Left lung (tissue), 10 donors: ENCODE measurements around the gene CORO1C. TPM values are rescaled to one million over a fixed set of nuclear protein-coding genes. Genes with fewer than 3 reads are reported as not detected.
"Not testable (repeated sequence)": the region's sequence is repeated elsewhere in the genome, so short reads cannot be mapped to it uniquely, and the experiment has no call there.

Experiments used
- ATAC-seq: fragments of 200-7000 bp; cut with Tn5 transposase; one replicate; pipeline ENCODE4 v1.9.1; 2020; ENCODE audit warnings: moderate library complexity
- DNase-seq, 4 donors: peaks; one replicate each; pipeline ENCODE4 v3.0.0-alpha.2; 2013 to 2020
- H3K27ac ChIP-seq, 2 donors: fragments of 200-600 bp; sonication (generic) in 1 of 2; one replicate each; pipeline versions ENCODE4 v1.5.0 to v1.8.0; 2020 to 2021
- H3K27me3 ChIP-seq, 2 donors: fragments of 200-600 bp; sonication (generic) in 1 of 2; one replicate each; pipeline versions ENCODE4 v1.5.0 to v1.8.0; 2020 to 2021
- H3K36me3 ChIP-seq, 2 donors: fragments of 200-600 bp; sonication (generic) in 1 of 2; one replicate each; pipeline versions ENCODE4 v1.5.0 to v1.8.0; 2020 to 2021
- H3K4me1 ChIP-seq, 2 donors: fragments of 200-600 bp; one replicate each; pipeline ENCODE4 v1.8.0; 2021
- H3K4me3 ChIP-seq, 2 donors: fragments of 200-600 bp; sonication (generic) in 1 of 2; one replicate each; pipeline versions ENCODE4 v1.5.0 to v1.8.0; 2020 to 2021; ENCODE audit warnings: mild to moderate bottlenecking in 1 of 2
- H3K9me3 ChIP-seq, 2 donors: fragments of 200-600 bp; sonication (generic) in 1 of 2; one replicate each; pipeline versions ENCODE4 v1.5.0 to v1.8.0; 2020 to 2021
- CTCF ChIP-seq, 2 donors: fragments of 200-600 bp; sonication (generic) in 1 of 2; IDR thresholded peaks; one replicate each; pipeline versions ENCODE4 v1.5.0 to v1.8.0; 2021; ENCODE audit warnings: antibody characterized with exemption in 2 of 2
- intact Hi-C, 2 donors: fragments of 100-400 bp; cut with DNase I; formaldehyde crosslinking; loops; one replicate each; pipeline versions ENCODE4 v1.11.2 to v1.14.2; 2022
- polyA plus RNA-seq, 6 donors: library from polyadenylated mRNA; unstranded; fragments of 120-200 nt; gene quantifications; one replicate each; pipeline ENCODE4 v1.2.1, GENCODE V29; 2013; ENCODE audit not compliant: insufficient read length in 6 of 6
- total RNA-seq, 2 donors: library from RNA; stranded (reverse); fragmentation: NEBNext Ultra II Directional; extraction: Animal tissue kit (Norgen Biotek cat#: 25700); gene quantifications; one replicate each; pipeline ENCODE4 v1.2.1, GENCODE V29; 2021
- donor health status: DM: no; HTN: yes; CAD: no.
- donor health status: DM: no; HTN: no; CAD: no.

Gene CORO1C
- total and polyA plus RNA-seq, 8 donors = 77.7 to 282 (median 85.9) TPM

- Histone ChIP-seq H3K9me3 (no peaks in the 10 kb centered on the region), H3K27ac (peak overlapping the region; percentile 79 to 86), H3K4me1 (peaks cover 28 to 66% of the 10 kb centered on the region in 2 donors)
Observed at GRCh38 chr12:108664338-108665258, 66.7 kb downstream of the CORO1C start.

GRCh38 chr12:108663324-108664015 is 67.8 kb downstream of the CORO1C start:
- peaks cover 28 to 55% of the 10 kb centered on the region in 2 donors for H3K4me1 ChIP-seq
- intact Hi-C loops = no loop called here
- peak overlapping the region; percentile 79 to 86 for H3K27ac ChIP-seq

More at GRCh38 chr12:108664338-108665258, 66.7 kb downstream of the CORO1C start:
- peak overlapping the region in 1 of 2 donors; percentile 6 for H3K4me3 ChIP-seq
- H3K36me3 ChIP-seq = peaks cover 0 to 17% of the 10 kb centered on the region in 2 donors
- ATAC-seq (peak; percentile 98), DNase-seq (peak in 3 of 4 donors; percentile 86 to 93 (median 87))
- peak; percentile 88 to 93 for TF ChIP-seq CTCF (IDR thresholded peaks at IDR 0.05)
- no peaks in the 10 kb centered on the region for H3K27me3 ChIP-seq
- intact Hi-C loops = loop anchor here in 1 of 2 donors (5.0 kb wide), 1 partner anchor 138 kb away; no protein-coding TSS in a partner anchor

GRCh38 chr12:108658115-108658514 is 73.2 kb downstream of the CORO1C start:
- ATAC-seq, H3K4me3 ChIP-seq, intact Hi-C loops, DNase-seq, H3K27ac ChIP-seq, H3K27me3 ChIP-seq, H3K4me1 ChIP-seq, H3K9me3 ChIP-seq: not testable (repeated sequence)
- H3K36me3 ChIP-seq = peaks cover 0 to 74% of the 10 kb centered on the region in 2 donors

More at GRCh38 chr12:108663324-108664015, 67.8 kb downstream of the CORO1C start:
- ATAC-seq (no peak), DNase-seq (no peak)
- no peaks in the 10 kb centered on the region for H3K9me3 ChIP-seq
- H3K4me3 ChIP-seq = no peak overlapping the region
- no peaks in the 10 kb centered on the region for H3K27me3 ChIP-seq
- H3K36me3 ChIP-seq = peaks cover 0 to 25% of the 10 kb centered on the region in 2 donors
- no peak for TF ChIP-seq CTCF (IDR thresholded peaks at IDR 0.05)

- H3K36me3 ChIP-seq = peaks cover 0 to 83% of the 10 kb centered on the region in 2 donors
- intact Hi-C loops = no loop called here
- no peak overlapping the region for H3K27ac ChIP-seq
- no peaks in the 10 kb centered on the region for H3K9me3 ChIP-seq
- ATAC-seq = peak; percentile 23
- H3K4me1 ChIP-seq = peaks cover 0 to 10% of the 10 kb centered on the region in 2 donors
- no peaks in the 10 kb centered on the region for H3K27me3 ChIP-seq
- DNase-seq = no peak
- H3K4me3 ChIP-seq = no peak overlapping the region
- TF ChIP-seq CTCF (IDR thresholded peaks at IDR 0.05) = no peak
Observed at GRCh38 chr12:108657130-108657745, 74.1 kb downstream of the CORO1C start.

- H3K27ac ChIP-seq, intact Hi-C loops, ATAC-seq, H3K27me3 ChIP-seq, H3K4me1 ChIP-seq, DNase-seq, H3K4me3 ChIP-seq, H3K9me3 ChIP-seq: not testable (repeated sequence)
- peaks cover 0 to 86% of the 10 kb centered on the region in 2 donors for H3K36me3 ChIP-seq
Observed at GRCh38 chr12:108656247-108656646, 75.1 kb downstream of the CORO1C start.

GRCh38 chr12:108655812-108656175 is 75.5 kb downstream of the CORO1C start:
- H3K9me3 ChIP-seq, DNase-seq, H3K4me3 ChIP-seq, ATAC-seq, H3K4me1 ChIP-seq, intact Hi-C loops, H3K27ac ChIP-seq, H3K27me3 ChIP-seq: not testable (repeated sequence)
- peaks cover 0 to 86% of the 10 kb centered on the region in 2 donors for H3K36me3 ChIP-seq

- Histone ChIP-seq H3K4me1 (peaks cover 0 to 16% of the 10 kb centered on the region in 2 donors), H3K36me3 (peaks cover 0 to 93% of the 10 kb centered on the region in 2 donors)
- H3K4me3 ChIP-seq, ATAC-seq, H3K9me3 ChIP-seq, H3K27ac ChIP-seq, DNase-seq, H3K27me3 ChIP-seq, intact Hi-C loops: not testable (repeated sequence)
Observed at GRCh38 chr12:108654622-108655021, 76.7 kb downstream of the CORO1C start.
